Esophagus squamous epithelium (tissue), 4 donors: ENCODE data around the gene PTPN1.

Experiments
- POLR2A ChIP-seq, 4 donors: fragments of 450-650 bp; IDR thresholded peaks; one replicate each; pipeline ENCODE4 v1.6.1; 2017; ENCODE audit warnings: antibody characterized with exemption in 4 of 4, mild to moderate bottlenecking in 4 of 4, moderate library complexity in 3 of 4
- TF ChIP-seq, protein P1 (sequence below), 6 experiments: fragments of 450-650 bp in 4 of 6; fragments of 200-600 bp in 2 of 6; sonication (generic) in 2 of 6; IDR thresholded peaks; one replicate each; pipeline ENCODE4 v1.5.1; 2016 to 2019; ENCODE audit warnings: antibody characterized with exemption in 6 of 6, mild to moderate bottlenecking in 4 of 6, moderate library complexity in 4 of 6

GRCh38 chr20:50491168-50491567 is 19.0 kb upstream of the PTPN1 start:
- TF ChIP-seq, protein P1, sequence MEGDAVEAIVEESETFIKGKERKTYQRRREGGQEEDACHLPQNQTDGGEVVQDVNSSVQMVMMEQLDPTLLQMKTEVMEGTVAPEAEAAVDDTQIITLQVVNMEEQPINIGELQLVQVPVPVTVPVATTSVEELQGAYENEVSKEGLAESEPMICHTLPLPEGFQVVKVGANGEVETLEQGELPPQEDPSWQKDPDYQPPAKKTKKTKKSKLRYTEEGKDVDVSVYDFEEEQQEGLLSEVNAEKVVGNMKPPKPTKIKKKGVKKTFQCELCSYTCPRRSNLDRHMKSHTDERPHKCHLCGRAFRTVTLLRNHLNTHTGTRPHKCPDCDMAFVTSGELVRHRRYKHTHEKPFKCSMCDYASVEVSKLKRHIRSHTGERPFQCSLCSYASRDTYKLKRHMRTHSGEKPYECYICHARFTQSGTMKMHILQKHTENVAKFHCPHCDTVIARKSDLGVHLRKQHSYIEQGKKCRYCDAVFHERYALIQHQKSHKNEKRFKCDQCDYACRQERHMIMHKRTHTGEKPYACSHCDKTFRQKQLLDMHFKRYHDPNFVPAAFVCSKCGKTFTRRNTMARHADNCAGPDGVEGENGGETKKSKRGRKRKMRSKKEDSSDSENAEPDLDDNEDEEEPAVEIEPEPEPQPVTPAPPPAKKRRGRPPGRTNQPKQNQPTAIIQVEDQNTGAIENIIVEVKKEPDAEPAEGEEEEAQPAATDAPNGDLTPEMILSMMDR (IDR thresholded peaks at IDR 0.05): no peak
- no peak for TF ChIP-seq POLR2A (IDR thresholded peaks at IDR 0.05)
